Measurements from ENCODE around the gene NUDT22. TPM values are rescaled to one million over a fixed set of nuclear protein-coding genes. Genes with fewer than 3 reads are reported as not detected.

Gene NUDT22
- polyA plus RNA-seq, 1 donor: 33.8 TPM

DNA sequence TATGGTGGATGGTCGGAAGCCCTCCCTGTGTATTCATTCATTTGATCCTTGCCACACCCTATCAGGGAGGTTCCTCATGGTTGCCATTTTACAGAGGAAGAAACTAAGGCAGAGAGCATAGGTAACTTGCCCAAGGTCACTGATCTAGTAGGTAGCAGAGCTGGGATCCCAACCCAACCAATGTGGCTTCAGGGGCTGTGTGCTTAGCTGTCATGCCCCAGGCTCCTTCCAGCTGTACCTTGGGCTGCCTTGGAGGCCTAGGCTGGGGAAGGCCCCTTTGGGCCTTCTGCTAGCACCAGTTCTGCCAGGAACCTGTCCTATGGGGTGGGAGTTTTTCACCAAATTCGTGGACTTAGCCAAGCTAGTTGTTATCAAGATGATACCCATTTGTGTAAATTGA, 49.8 kb downstream of the NUDT22 start:
- H3K9me3 ChIP-seq (ENCODE audit: control insufficient read depth, low read depth, low read length): no peaks in the 10 kb centered on the region
- DNase-seq: no peak
- WGBS (ENCODE audit: insufficient coverage, low lambda C conversion rate): no CpG with 5 or more reads among the region's 2 CpGs
- H3K36me3 ChIP-seq (ENCODE audit: control insufficient read depth, insufficient read depth, low read length): peaks cover 31% of the 10 kb centered on the region
- peaks cover 21% of the 10 kb centered on the region for H3K4me1 ChIP-seq (ENCODE audit: control insufficient read depth, insufficient read depth, low read length)
- no peak overlapping the region for H3K27ac ChIP-seq (ENCODE audit: low read length)
- no peak overlapping the region for H3K4me3 ChIP-seq (ENCODE audit: low read length)
- H3K27me3 ChIP-seq (ENCODE audit: control insufficient read depth, insufficient read depth, low read length): no peaks in the 10 kb centered on the region

DNA sequence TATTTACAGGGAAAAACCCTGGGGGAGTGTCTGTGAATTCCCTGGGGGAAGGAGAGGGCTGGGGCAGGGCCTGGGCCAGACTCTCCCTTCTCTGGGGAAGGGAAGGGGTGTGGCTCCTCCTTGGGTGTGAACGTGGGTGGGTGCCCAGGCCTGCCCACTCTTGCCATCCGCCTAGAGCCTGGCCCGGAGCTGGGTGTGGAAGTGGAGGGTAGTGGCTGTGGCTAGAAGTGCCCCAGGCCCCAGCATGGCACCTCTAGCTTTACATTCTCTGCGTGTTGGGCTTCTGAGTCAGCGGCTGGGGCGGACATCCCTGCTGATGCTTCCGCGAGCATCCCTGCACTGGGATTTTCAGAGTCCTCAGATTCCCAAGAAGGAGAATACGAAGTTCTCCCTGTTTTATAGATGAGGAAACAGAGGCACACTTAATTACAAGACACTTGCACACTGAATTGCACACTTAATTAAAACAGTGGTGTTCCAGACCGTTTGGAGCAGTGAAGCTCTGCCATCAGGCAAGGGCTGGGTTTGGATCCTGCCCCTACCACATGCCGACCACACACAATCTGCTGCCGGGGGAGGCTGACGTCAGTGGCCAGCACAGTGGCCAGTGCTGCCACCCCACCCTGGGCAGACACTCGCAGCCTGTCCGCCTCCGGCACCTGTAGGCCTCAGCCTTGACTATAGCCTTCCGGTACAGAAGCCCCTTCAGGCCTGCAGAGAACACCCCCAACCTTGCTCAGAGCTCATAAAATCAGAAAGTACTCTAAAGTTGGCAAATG, 50.8 kb downstream of the NUDT22 start:
- no peak for DNase-seq
- H3K4me3 ChIP-seq (ENCODE audit: low read length): no peak overlapping the region
- no peaks in the 10 kb centered on the region for H3K9me3 ChIP-seq (ENCODE audit: control insufficient read depth, low read depth, low read length)
- peaks cover 32% of the 10 kb centered on the region for H3K36me3 ChIP-seq (ENCODE audit: control insufficient read depth, insufficient read depth, low read length)
- no peaks in the 10 kb centered on the region for H3K27me3 ChIP-seq (ENCODE audit: control insufficient read depth, insufficient read depth, low read length)
- H3K27ac ChIP-seq (ENCODE audit: low read length): no peak overlapping the region
- WGBS (ENCODE audit: insufficient coverage, low lambda C conversion rate): no CpG with 5 or more reads among the region's 17 CpGs
- H3K4me1 ChIP-seq (ENCODE audit: control insufficient read depth, insufficient read depth, low read length): peaks cover 19% of the 10 kb centered on the region

DNA sequence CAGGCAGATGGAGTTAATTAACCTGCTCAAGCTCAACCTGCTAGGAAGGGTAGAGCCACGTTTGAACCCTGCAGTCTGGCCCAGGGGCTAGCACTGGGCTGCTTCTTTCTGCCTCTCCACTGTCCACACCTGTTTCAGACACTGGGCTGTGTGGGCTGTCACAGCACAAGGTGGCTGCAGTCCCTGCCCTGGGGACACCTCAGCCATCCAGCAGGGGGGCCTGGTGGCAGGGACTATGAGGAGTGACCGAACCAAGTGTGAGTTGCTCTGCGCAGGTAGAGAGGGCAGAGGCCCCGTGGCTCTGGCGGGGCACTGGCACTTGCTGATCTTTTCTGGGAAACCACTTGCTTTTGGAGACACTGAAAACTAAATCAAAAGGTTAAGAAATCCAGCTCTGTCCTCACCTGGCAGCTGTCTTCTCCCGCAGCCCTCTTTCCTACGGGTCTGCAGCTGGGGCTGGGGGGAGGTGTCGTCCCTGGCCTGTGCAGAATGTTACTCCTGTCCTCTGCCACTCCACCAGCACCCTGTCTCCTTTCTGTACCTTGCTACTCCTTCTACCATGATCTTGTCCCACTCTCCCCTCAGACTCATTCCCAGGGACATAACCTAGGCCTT, 52.6 kb downstream of the NUDT22 start:
- peaks cover 38% of the 10 kb centered on the region for H3K36me3 ChIP-seq (ENCODE audit: control insufficient read depth, insufficient read depth, low read length)
- no peak for DNase-seq
- WGBS (ENCODE audit: insufficient coverage, low lambda C conversion rate): no CpG with 5 or more reads among the region's 8 CpGs

More for the DNA sequence above, 52.6 kb downstream of the NUDT22 start:
- no peaks in the 10 kb centered on the region for H3K9me3 ChIP-seq (ENCODE audit: control insufficient read depth, low read depth, low read length)
- no peak overlapping the region for H3K27ac ChIP-seq (ENCODE audit: low read length)
- H3K4me1 ChIP-seq (ENCODE audit: control insufficient read depth, insufficient read depth, low read length): peaks cover 8% of the 10 kb centered on the region
- no peak overlapping the region for H3K4me3 ChIP-seq (ENCODE audit: low read length)
- H3K27me3 ChIP-seq (ENCODE audit: control insufficient read depth, insufficient read depth, low read length): no peaks in the 10 kb centered on the region

Other genes with a start within 250 kb of the NUDT22 start
- 79.5 TPM for gene OTUB1, start 239.8 kb upstream of the NUDT22 start, polyA plus RNA-seq
- gene FLRT1, start 190.3 kb upstream of the NUDT22 start, polyA plus RNA-seq: 1.9 TPM
- 18.2 TPM for gene MACROD1, start 60.2 kb upstream of the NUDT22 start, polyA plus RNA-seq
- gene STIP1, start 40.1 kb upstream of the NUDT22 start, polyA plus RNA-seq: 109 TPM
- 28.5 TPM for gene FERMT3, start 19.6 kb upstream of the NUDT22 start, polyA plus RNA-seq
- gene TRPT1, start 88 bp upstream of the NUDT22 start, polyA plus RNA-seq: 38.3 TPM
- 52.5 TPM for gene DNAJC4, start 4.3 kb downstream of the NUDT22 start, polyA plus RNA-seq
- gene VEGFB, start 8.3 kb downstream of the NUDT22 start, polyA plus RNA-seq: 105 TPM
- 79.3 TPM for gene FKBP2, start 14.8 kb downstream of the NUDT22 start, polyA plus RNA-seq
- 62.6 TPM for gene PPP1R14B, start 20.7 kb downstream of the NUDT22 start, polyA plus RNA-seq
- gene PLCB3, start 25.3 kb downstream of the NUDT22 start, polyA plus RNA-seq: 115 TPM
- 39.6 TPM for gene BAD, start 58.4 kb downstream of the NUDT22 start, polyA plus RNA-seq
- gene GPR137, start 59.6 kb downstream of the NUDT22 start, polyA plus RNA-seq: 20.6 TPM
- 0.09 TPM for gene KCNK4, start 65.0 kb downstream of the NUDT22 start, polyA plus RNA-seq
- gene CATSPERZ, start 74.1 kb downstream of the NUDT22 start, polyA plus RNA-seq: 0.15 TPM
- 83.2 TPM for gene ESRRA, start 79.2 kb downstream of the NUDT22 start, polyA plus RNA-seq
- 167 TPM for gene TRMT112, start 91.3 kb downstream of the NUDT22 start, polyA plus RNA-seq
- 219 TPM for gene PRDX5, start 91.8 kb downstream of the NUDT22 start, polyA plus RNA-seq
- gene CCDC88B, start 113.9 kb downstream of the NUDT22 start, polyA plus RNA-seq: 13.5 TPM
- 25.8 TPM for gene RPS6KA4, start 132.9 kb downstream of the NUDT22 start, polyA plus RNA-seq

Measured in large intestine (tissue), 3 donors.